Tibial nerve (tissue), 3 donors: ENCODE data around the gene UNG.

Experiments used
- POLR2A ChIP-seq, 2 donors: fragments of 450-650 bp; IDR thresholded peaks; one replicate each; pipeline ENCODE4 v1.6.1; 2017; ENCODE audit warnings: antibody characterized with exemption in 2 of 2, mild to moderate bottlenecking in 2 of 2, moderate library complexity in 2 of 2
- TF ChIP-seq, protein P1 (sequence below), 5 experiments: fragments of 200-600 bp in 3 of 5; fragments of 450-650 bp in 2 of 5; sonication (generic) in 3 of 5; IDR thresholded peaks; one replicate each; pipeline ENCODE4 v1.5.1; 2016 to 2019; ENCODE audit warnings: antibody characterized with exemption in 5 of 5, mild to moderate bottlenecking in 3 of 5, moderate library complexity in 2 of 5

DNA sequence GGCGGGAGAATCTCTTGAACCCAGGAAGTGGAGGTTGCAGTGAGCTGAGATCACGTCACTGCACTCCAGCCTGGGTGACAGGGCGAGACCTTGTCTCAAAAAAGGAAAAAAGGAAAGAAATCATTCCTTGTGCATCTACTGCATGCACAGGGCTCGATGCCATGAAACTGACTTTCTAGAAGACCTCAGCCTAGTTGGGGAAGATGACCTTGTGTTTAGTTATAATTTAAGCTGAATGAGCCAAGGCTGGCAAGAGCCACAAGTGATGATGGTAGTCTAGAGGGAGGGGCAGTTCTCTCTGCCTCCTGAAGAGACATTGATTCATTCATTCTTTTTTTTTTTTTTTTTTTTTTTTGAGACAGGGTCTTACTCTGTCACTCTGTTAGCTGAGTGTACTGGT is 43.2 kb downstream of the UNG start:
- TF ChIP-seq, protein P1, sequence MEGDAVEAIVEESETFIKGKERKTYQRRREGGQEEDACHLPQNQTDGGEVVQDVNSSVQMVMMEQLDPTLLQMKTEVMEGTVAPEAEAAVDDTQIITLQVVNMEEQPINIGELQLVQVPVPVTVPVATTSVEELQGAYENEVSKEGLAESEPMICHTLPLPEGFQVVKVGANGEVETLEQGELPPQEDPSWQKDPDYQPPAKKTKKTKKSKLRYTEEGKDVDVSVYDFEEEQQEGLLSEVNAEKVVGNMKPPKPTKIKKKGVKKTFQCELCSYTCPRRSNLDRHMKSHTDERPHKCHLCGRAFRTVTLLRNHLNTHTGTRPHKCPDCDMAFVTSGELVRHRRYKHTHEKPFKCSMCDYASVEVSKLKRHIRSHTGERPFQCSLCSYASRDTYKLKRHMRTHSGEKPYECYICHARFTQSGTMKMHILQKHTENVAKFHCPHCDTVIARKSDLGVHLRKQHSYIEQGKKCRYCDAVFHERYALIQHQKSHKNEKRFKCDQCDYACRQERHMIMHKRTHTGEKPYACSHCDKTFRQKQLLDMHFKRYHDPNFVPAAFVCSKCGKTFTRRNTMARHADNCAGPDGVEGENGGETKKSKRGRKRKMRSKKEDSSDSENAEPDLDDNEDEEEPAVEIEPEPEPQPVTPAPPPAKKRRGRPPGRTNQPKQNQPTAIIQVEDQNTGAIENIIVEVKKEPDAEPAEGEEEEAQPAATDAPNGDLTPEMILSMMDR (IDR thresholded peaks at IDR 0.05), result no peak
- no peak for TF ChIP-seq POLR2A (IDR thresholded peaks at IDR 0.05)
